MM.1S (cell line): ENCODE results near the gene PRKG1.
A peak's percentile ranks its signal among the peaks of the same experiment; 100 is the strongest.

Source experiments
- DNase-seq: peaks from one replicate; pipeline ENCODE4 v3.0.0-alpha.2; 2015
- H2AFZ ChIP-seq: fragments of 300-600 bp; sonication (generic); 2 replicates; pipeline ENCODE4 v1.6.0; 2016; ENCODE audit warnings: antibody characterized with exemption, low read length
- H3F3A ChIP-seq: fragments of 300-600 bp; sonication (generic); 2 replicates; pipeline ENCODE4 v1.6.1; 2016; ENCODE audit warnings: mild to moderate bottlenecking, antibody characterized with exemption, low read length, moderate library complexity, mixed read lengths; ENCODE audit not compliant: insufficient read depth
- H3K27ac ChIP-seq: fragments of 300-600 bp; sonication (generic); 2 replicates; pipeline ENCODE4 v1.5.1; 2016; ENCODE audit warnings: mild to moderate bottlenecking, low read length
- H3K27me3 ChIP-seq: fragments of 300-600 bp; sonication (generic); replicated peaks from 2 replicates; pipeline ENCODE4 v1.6.0; 2016; ENCODE audit warnings: low read length; ENCODE audit not compliant: insufficient read depth
- H3K36me3 ChIP-seq: fragments of 300-600 bp; sonication (generic); replicated peaks from 2 replicates; pipeline ENCODE4 v1.6.1; 2016; ENCODE audit warnings: mild to moderate bottlenecking, low read length, mixed read lengths; ENCODE audit not compliant: insufficient read depth
- H3K4me1 ChIP-seq: fragments of 300-600 bp; sonication (generic); 2 replicates; pipeline ENCODE4 v1.6.1; 2016; ENCODE audit warnings: low read length, mixed read lengths
- H3K4me2 ChIP-seq: fragments of 300-600 bp; sonication (generic); 2 replicates; pipeline ENCODE4 v1.6.0; 2016; ENCODE audit warnings: low read depth, low read length
- H3K4me3 ChIP-seq: fragments of 300-600 bp; sonication (generic); 2 replicates; pipeline ENCODE4 v1.5.1; 2016; ENCODE audit warnings: low read length, mixed read lengths
- H3K79me2 ChIP-seq: fragments of 300-600 bp; sonication (generic); 2 replicates; pipeline ENCODE4 v1.6.1; 2016; ENCODE audit warnings: mixed run types, low read length, mixed read lengths
- H3K9ac ChIP-seq: fragments of 300-600 bp; sonication (generic); 2 replicates; pipeline ENCODE4 v1.6.1; 2016; ENCODE audit warnings: low read length, mixed read lengths
- H3K9me2 ChIP-seq: fragments of 300-600 bp; sonication (generic); replicated peaks from 2 replicates; pipeline ENCODE4 v1.6.1; 2016; ENCODE audit warnings: mild to moderate bottlenecking, low read length, mixed read lengths; ENCODE audit not compliant: insufficient read depth
- H3K9me3 ChIP-seq: fragments of 300-600 bp; sonication (generic); replicated peaks from 2 replicates; pipeline ENCODE4 v1.6.1; 2016; ENCODE audit warnings: mild to moderate bottlenecking, low read length, mixed read lengths; ENCODE audit not compliant: insufficient read depth
- H4K20me1 ChIP-seq: fragments of 300-600 bp; sonication (generic); 2 replicates; pipeline ENCODE4 v1.6.1; 2016; ENCODE audit warnings: mild to moderate bottlenecking, low read length, moderate library complexity, mixed read lengths; ENCODE audit not compliant: insufficient read depth
- CTCF ChIP-seq: fragments of 300-600 bp; sonication (generic); IDR thresholded peaks from 2 replicates; pipeline ENCODE4 v1.5.1; 2016; ENCODE audit warnings: antibody characterized with exemption, low read length, mixed read lengths
- EZH2 ChIP-seq: fragments of 300-600 bp; sonication (generic); optimal IDR thresholded peaks from 2 replicates; pipeline ENCODE3; 2017; ENCODE audit warnings: low read depth, mild to moderate bottlenecking, antibody characterized with exemption, low read length, mixed read lengths
- EZH2phosphoT487 ChIP-seq: fragments of 300-600 bp; sonication (generic); IDR thresholded peaks from 2 replicates; pipeline ENCODE4 v1.6.1; 2018; ENCODE audit warnings: antibody characterized with exemption, low read length

The PRKG1 gene

DNA sequence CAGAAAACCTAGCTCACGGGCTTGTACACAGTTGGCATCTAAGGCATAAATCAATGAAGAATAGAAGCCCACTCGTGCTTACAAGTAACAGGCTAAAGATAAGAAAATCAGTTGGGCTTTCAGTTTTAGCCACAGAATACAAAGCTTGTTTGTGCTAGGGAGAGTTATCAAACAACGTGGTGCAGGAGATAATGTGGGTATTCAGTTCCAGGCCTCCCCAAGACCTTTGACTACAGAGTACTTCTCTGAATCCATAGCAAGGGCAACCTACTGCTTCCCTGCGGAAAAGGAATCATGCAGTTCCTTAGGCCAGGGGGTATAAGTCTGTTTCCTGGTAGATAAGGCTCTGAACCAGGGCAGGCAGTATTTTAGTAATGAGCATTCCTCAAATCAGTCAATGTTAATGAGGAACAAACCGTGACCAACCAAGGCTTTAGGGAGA is 844.6 kb downstream of the PRKG1 start:
- Histone ChIP-seq H2AFZ (no peak overlapping the region), H3K4me1 (peaks cover 25% of the 10 kb centered on the region), H3K79me2 (no peaks in the 10 kb centered on the region), H4K20me1 (no peaks in the 10 kb centered on the region), H3K9me3 (no peaks in the 10 kb centered on the region), H3K4me2 (peak overlapping the region; percentile 27; the same call in 1 of the 2 replicates), H3K36me3 (no peaks in the 10 kb centered on the region), H3F3A (no peaks in the 10 kb centered on the region; the same call in 1 of the 2 replicates), H3K9me2 (no peaks in the 10 kb centered on the region), H3K27me3 (no peaks in the 10 kb centered on the region), H3K4me3 (no peak overlapping the region), H3K9ac (no peak overlapping the region), H3K27ac (no peak overlapping the region)
- no peak for DNase-seq
- TF ChIP-seq EZH2phosphoT487 (no peak), CTCF (no peak), EZH2 (no peak)

DNA sequence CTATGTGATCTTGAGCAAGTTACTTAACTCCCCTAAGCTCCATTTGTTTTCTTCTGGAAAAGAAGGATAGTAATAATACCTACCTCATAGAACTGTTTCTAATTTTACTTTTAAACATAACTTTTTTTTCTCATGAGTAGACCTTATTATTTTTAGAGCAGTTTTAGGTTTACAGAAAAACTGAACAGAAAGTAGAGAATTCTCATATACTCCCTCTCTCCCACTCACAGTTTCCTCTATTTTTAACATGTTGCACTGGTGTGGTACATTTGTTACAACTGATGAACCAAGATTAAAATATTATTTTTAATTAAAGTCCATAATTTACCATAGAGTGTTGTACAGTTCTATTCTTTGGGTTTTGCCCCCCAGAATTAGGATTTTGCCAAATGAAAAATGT is 846.4 kb downstream of the PRKG1 start:
- TF ChIP-seq EZH2: no peak
- TF ChIP-seq EZH2phosphoT487: no peak
- no peak for TF ChIP-seq CTCF

DNA sequence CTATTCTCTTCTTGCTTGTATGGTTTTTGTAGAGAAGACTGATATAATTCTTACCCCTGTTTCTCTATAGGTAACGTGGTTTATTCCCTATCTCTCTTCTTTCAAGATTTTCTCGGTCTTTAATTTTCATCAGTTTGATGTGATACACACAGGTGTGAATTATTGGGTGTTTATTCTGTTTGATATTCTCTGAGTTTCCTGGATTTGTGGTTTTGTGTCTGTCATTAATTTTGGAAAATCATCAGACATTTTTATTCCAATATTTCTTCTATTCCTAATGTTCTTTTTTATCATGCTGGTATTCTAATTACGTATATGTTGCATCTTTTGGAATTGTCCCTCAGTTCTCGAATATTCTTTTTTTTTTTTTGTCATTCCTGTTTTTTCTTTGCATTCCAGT is 850.1 kb downstream of the PRKG1 start:
- H3K4me1 ChIP-seq: peaks cover 19% of the 10 kb centered on the region
- H3K27ac ChIP-seq: no peak overlapping the region
- H3K36me3 ChIP-seq: no peaks in the 10 kb centered on the region
- DNase-seq: no peak
- H3K9me3 ChIP-seq: no peaks in the 10 kb centered on the region
- H4K20me1 ChIP-seq: no peaks in the 10 kb centered on the region
- no peak for TF ChIP-seq EZH2phosphoT487
- no peak for TF ChIP-seq CTCF
- H3K4me2 ChIP-seq: no peak overlapping the region
- no peak overlapping the region for H3K9ac ChIP-seq
- H3K79me2 ChIP-seq: no peaks in the 10 kb centered on the region
- no peaks in the 10 kb centered on the region; the same call in 1 of the 2 replicates for H3F3A ChIP-seq
- no peak overlapping the region for H3K4me3 ChIP-seq
- no peaks in the 10 kb centered on the region for H3K27me3 ChIP-seq
- H3K9me2 ChIP-seq: no peaks in the 10 kb centered on the region
- no peak overlapping the region for H2AFZ ChIP-seq

More for the DNA sequence above, 846.4 kb downstream of the PRKG1 start:
- Histone ChIP-seq H3K4me1 (peaks cover 25% of the 10 kb centered on the region), H3K9me2 (no peaks in the 10 kb centered on the region), H3K9ac (no peak overlapping the region), H3K79me2 (no peaks in the 10 kb centered on the region), H3K9me3 (no peaks in the 10 kb centered on the region), H3K36me3 (no peaks in the 10 kb centered on the region), H3K27me3 (no peaks in the 10 kb centered on the region), H3K27ac (no peak overlapping the region), H2AFZ (no peak overlapping the region), H3K4me2 (no peak overlapping the region), H3F3A (no peaks in the 10 kb centered on the region; the same call in 1 of the 2 replicates), H3K4me3 (no peak overlapping the region), H4K20me1 (no peaks in the 10 kb centered on the region)
- no peak for DNase-seq
